Measurements from ENCODE around the gene ELF4. TPM values are rescaled to one million over a fixed set of nuclear protein-coding genes. Genes with fewer than 3 reads are reported as not detected.
A peak's percentile ranks its signal among the peaks of the same experiment; 100 is the strongest.

Gene ELF4
- total and polyA plus RNA-seq, 9 of the 15 experiments (the other 6 are each of a cell fraction or from before 2014, with no cell fraction given) = 5.9 to 55.8 (median 25.2) TPM

DNA sequence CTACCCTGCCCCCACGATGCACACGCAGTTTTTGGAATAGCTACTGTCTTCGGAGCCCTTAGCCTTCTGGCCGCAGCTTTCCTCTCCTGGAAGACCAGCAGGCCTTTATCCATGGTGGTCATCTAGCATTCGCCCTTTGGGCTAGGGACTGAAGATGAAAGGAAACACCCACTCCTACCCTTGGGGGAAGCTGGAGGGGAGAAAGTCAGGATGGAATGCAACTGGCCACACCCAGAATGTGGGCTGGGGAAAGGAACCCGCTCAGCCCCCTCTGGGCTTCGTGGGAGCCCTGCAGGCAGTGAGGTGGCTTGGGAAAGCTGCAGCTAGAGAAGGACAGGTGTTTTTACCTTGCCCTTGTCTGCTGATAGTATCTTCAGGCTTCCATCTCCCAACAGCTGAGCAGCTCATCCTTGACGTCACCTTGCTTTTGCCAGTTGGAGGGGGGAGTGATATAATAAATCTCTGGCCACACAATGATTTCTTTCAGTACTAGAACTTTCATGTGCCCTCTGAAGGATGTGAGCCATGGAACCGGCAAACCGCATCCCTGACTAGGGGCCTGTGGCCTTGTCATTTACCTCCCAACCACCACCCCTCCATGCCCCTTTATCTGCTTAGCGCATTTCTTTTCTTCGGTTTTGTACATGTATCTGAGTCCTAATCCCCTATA lies 59.0 kb downstream of the ELF4 start:
- DNase-seq (ENCODE audit: extremely low read depth in 1 of 4, low spot score in 3 of 4) (no peak), FAIRE-seq (no peak)
- no TSS peak for BruUV-seq (replicated peaks)
- no peak for TF ChIP-seq CTBP1 (IDR thresholded peaks at IDR 0.05; ENCODE audit: borderline replicate concordance)
- no peak for TF ChIP-seq ZZZ3 (IDR thresholded peaks at IDR 0.05)
- TF ChIP-seq POU5F1 (IDR thresholded peaks at IDR 0.05; ENCODE audit: borderline replicate concordance, low read depth, low read length, partially characterized antibody) = no peak
- no peak for TF ChIP-seq ZNF639 (CRISPR knock-in tag; conservative IDR thresholded peaks at IDR 0.05 in 1 of 2, IDR thresholded peaks at IDR 0.05 in 1 of 2)
- TF ChIP-seq, protein P1, sequence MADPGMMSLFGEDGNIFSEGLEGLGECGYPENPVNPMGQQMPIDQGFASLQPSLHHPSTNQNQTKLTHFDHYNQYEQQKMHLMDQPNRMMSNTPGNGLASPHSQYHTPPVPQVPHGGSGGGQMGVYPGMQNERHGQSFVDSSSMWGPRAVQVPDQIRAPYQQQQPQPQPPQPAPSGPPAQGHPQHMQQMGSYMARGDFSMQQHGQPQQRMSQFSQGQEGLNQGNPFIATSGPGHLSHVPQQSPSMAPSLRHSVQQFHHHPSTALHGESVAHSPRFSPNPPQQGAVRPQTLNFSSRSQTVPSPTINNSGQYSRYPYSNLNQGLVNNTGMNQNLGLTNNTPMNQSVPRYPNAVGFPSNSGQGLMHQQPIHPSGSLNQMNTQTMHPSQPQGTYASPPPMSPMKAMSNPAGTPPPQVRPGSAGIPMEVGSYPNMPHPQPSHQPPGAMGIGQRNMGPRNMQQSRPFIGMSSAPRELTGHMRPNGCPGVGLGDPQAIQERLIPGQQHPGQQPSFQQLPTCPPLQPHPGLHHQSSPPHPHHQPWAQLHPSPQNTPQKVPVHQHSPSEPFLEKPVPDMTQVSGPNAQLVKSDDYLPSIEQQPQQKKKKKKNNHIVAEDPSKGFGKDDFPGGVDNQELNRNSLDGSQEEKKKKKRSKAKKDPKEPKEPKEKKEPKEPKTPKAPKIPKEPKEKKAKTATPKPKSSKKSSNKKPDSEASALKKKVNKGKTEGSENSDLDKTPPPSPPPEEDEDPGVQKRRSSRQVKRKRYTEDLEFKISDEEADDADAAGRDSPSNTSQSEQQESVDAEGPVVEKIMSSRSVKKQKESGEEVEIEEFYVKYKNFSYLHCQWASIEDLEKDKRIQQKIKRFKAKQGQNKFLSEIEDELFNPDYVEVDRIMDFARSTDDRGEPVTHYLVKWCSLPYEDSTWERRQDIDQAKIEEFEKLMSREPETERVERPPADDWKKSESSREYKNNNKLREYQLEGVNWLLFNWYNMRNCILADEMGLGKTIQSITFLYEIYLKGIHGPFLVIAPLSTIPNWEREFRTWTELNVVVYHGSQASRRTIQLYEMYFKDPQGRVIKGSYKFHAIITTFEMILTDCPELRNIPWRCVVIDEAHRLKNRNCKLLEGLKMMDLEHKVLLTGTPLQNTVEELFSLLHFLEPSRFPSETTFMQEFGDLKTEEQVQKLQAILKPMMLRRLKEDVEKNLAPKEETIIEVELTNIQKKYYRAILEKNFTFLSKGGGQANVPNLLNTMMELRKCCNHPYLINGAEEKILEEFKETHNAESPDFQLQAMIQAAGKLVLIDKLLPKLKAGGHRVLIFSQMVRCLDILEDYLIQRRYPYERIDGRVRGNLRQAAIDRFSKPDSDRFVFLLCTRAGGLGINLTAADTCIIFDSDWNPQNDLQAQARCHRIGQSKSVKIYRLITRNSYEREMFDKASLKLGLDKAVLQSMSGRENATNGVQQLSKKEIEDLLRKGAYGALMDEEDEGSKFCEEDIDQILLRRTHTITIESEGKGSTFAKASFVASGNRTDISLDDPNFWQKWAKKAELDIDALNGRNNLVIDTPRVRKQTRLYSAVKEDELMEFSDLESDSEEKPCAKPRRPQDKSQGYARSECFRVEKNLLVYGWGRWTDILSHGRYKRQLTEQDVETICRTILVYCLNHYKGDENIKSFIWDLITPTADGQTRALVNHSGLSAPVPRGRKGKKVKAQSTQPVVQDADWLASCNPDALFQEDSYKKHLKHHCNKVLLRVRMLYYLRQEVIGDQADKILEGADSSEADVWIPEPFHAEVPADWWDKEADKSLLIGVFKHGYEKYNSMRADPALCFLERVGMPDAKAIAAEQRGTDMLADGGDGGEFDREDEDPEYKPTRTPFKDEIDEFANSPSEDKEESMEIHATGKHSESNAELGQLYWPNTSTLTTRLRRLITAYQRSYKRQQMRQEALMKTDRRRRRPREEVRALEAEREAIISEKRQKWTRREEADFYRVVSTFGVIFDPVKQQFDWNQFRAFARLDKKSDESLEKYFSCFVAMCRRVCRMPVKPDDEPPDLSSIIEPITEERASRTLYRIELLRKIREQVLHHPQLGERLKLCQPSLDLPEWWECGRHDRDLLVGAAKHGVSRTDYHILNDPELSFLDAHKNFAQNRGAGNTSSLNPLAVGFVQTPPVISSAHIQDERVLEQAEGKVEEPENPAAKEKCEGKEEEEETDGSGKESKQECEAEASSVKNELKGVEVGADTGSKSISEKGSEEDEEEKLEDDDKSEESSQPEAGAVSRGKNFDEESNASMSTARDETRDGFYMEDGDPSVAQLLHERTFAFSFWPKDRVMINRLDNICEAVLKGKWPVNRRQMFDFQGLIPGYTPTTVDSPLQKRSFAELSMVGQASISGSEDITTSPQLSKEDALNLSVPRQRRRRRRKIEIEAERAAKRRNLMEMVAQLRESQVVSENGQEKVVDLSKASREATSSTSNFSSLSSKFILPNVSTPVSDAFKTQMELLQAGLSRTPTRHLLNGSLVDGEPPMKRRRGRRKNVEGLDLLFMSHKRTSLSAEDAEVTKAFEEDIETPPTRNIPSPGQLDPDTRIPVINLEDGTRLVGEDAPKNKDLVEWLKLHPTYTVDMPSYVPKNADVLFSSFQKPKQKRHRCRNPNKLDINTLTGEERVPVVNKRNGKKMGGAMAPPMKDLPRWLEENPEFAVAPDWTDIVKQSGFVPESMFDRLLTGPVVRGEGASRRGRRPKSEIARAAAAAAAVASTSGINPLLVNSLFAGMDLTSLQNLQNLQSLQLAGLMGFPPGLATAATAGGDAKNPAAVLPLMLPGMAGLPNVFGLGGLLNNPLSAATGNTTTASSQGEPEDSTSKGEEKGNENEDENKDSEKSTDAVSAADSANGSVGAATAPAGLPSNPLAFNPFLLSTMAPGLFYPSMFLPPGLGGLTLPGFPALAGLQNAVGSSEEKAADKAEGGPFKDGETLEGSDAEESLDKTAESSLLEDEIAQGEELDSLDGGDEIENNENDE (IDR thresholded peaks at IDR 0.05; ENCODE audit: low read depth, low read length) = no peak
- no peak for TF ChIP-seq SRSF9 (IDR thresholded peaks at IDR 0.05; ENCODE audit: borderline replicate concordance, low read depth, low read length)
- no peak for TF ChIP-seq IRF9 (tag; IDR thresholded peaks at IDR 0.05)

More for the DNA sequence above, 59.0 kb downstream of the ELF4 start:
- POLR2A ChIA-PET = no interaction called here
- WGBS (ENCODE audit: insufficient coverage, low coverage, missing lambda C conversion rate) = 95% methylated on average over 11 of the region's 12 CpGs
- ATAC-seq = no peak
- Histone ChIP-seq H3K79me2 (ENCODE audit: control insufficient read depth, insufficient read depth, low read length) (no peaks in the 10 kb centered on the region), H4K20me1 (replicated peaks; ENCODE audit: control insufficient read depth, insufficient read depth, low read length) (no peaks in the 10 kb centered on the region), H3K9ac (ENCODE audit: insufficient read depth in 1 of 2, low read depth in 2 of 2, low read length in 2 of 2) (peak overlapping the region in 1 of 2 experiments; percentile 26; a peak in 1 of 4 replicates), H3K9me1 (ENCODE audit: control insufficient read depth, insufficient read depth, low read length) (no peaks in the 10 kb centered on the region), H3K36me3 (ENCODE audit: control insufficient read depth, insufficient read depth, low read length) (peaks cover 86% of the 10 kb centered on the region), H3K4me2 (ENCODE audit: insufficient read depth, low read length) (no peak overlapping the region), H3K27me3 (ENCODE audit: control insufficient read depth in 2 of 2, insufficient read depth in 2 of 2, low read length in 2 of 2) (no peaks in the 10 kb centered on the region), H3K4me3 (no peak overlapping the region), H3K27ac (ENCODE audit: extremely low read depth, low read depth, low read length) (no peak overlapping the region), H2AFZ (ENCODE audit: low read depth, low read length) (no peak overlapping the region), H3K9me3 (replicated peaks; ENCODE audit: control insufficient read depth, insufficient read depth, low read depth, low read length) (no peaks in the 10 kb centered on the region), H3K4me1 (replicated peaks in 1 of 2; ENCODE audit: control insufficient read depth in 2 of 2, insufficient read depth in 2 of 2, low read length in 2 of 2) (no peaks in the 10 kb centered on the region)
- in situ Hi-C loops (cut with MboI) = no loop called here
- CTCF ChIA-PET (ENCODE audit: low intra/inter-chr PET ratio) = no interaction called here
- intact Hi-C loops (cut with micrococcal nuclease) = no loop called here

Data from K562 (cell line).